ENCODE data around the gene LZIC. TPM values are rescaled to one million over a fixed set of nuclear protein-coding genes. Genes with fewer than 3 reads are reported as not detected.
A peak's percentile ranks its signal among the peaks of the same experiment; 100 is the strongest.

LZIC gene
- total and polyA plus RNA-seq, 9 of the 15 experiments (the other 6 are each of a cell fraction or from before 2014, with no cell fraction given) = 32.9 to 109 (median 61.7) TPM

DNA sequence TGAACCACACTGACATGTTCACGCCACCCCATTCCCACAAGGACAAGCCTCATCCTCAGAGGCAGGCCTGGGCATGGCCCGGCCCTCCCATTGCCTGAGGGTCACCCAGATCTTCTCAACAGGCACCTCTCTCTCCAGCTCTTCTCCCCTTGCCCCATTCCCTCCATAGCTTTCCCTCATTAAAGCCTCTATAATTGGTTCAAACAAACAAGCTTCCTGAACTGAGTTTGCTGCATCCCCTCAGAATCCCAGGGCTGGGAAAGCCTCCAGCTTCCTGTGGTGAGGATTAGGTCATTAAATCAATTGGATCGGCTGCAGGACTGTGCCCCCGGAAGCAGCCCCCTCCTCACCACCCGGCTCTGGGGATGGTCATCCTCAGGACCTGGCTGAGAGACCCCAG is 52.0 kb downstream of the LZIC start:
- no peaks in the 10 kb centered on the region for H3K79me2 ChIP-seq (ENCODE audit: control insufficient read depth, insufficient read depth, low read length)
- H3K9me3 ChIP-seq (replicated peaks; ENCODE audit: control insufficient read depth, insufficient read depth, low read depth, low read length) = no peaks in the 10 kb centered on the region
- 52% methylated on average over 5 of the region's 5 CpGs for WGBS (ENCODE audit: insufficient coverage, low coverage, missing lambda C conversion rate)
- ChIA-PET CTCF (ENCODE audit: low intra/inter-chr PET ratio) (interaction anchor here (0.6 kb wide), 1 partner anchor 448 kb away, joined by 3 read pairs; no protein-coding TSS in a partner anchor), POLR2A (interaction anchor here (0.6 to 1.5 kb wide), 2 partner anchors 14 to 518 kb away, joined by 3 to 4 read pairs; no protein-coding TSS in a partner anchor)
- in situ Hi-C loops (cut with MboI) (no loop called here), intact Hi-C loops (cut with micrococcal nuclease) (no loop called here)
- BruUV-seq (replicated peaks) = no TSS peak
- FAIRE-seq (no peak), DNase-seq (ENCODE audit: extremely low read depth in 1 of 4, low spot score in 3 of 4) (no peak), ATAC-seq (no peak)
- no peak overlapping the region for H3K4me3 ChIP-seq
- peaks cover 3% of the 10 kb centered on the region for H3K9me1 ChIP-seq (ENCODE audit: control insufficient read depth, insufficient read depth, low read length)
- no peak overlapping the region for H3K27ac ChIP-seq (ENCODE audit: extremely low read depth, low read depth, low read length)
- no peak overlapping the region for H2AFZ ChIP-seq (ENCODE audit: low read depth, low read length)
- H3K4me2 ChIP-seq (ENCODE audit: insufficient read depth, low read length) = no peak overlapping the region
- no peaks in the 10 kb centered on the region for H3K27me3 ChIP-seq (ENCODE audit: control insufficient read depth in 2 of 2, insufficient read depth in 2 of 2, low read length in 2 of 2)
- TF ChIP-seq ZNF408 (CRISPR knock-in tag; IDR thresholded peaks at IDR 0.05; ENCODE audit: low read depth) (no peak), NCOA4 (IDR thresholded peaks at IDR 0.05; ENCODE audit: partially characterized antibody) (no peak), FOXK1 (CRISPR knock-in tag; IDR thresholded peaks at IDR 0.05; ENCODE audit: borderline replicate concordance) (no peak), SMARCE1 (IDR thresholded peaks at IDR 0.05) (no peak), ZNF324 (CRISPR knock-in tag; IDR thresholded peaks at IDR 0.05) (no peak), NFE2L1 (tag; IDR thresholded peaks at IDR 0.05; ENCODE audit: borderline replicate concordance, low read depth) (no peak), ZNF449 (CRISPR knock-in tag; IDR thresholded peaks at IDR 0.05) (no peak), KDM1A (IDR thresholded peaks at IDR 0.05) (no peak), SETDB1 (IDR thresholded peaks at IDR 0.05; ENCODE audit: low read length) (no peak), MAFF (IDR thresholded peaks at IDR 0.05; ENCODE audit: low read length) (no peak), ZNF24 (IDR thresholded peaks at IDR 0.05) (no peak)
- TF ChIP-seq, protein P1, sequence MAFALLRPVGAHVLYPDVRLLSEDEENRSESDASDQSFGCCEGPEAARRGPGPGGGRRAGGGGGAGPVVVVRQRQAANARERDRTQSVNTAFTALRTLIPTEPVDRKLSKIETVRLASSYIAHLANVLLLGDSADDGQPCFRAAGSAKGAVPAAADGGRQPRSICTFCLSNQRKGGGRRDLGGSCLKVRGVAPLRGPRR (CRISPR knock-in tag; IDR thresholded peaks at IDR 0.05) = no peak
- TF ChIP-seq, protein P2, sequence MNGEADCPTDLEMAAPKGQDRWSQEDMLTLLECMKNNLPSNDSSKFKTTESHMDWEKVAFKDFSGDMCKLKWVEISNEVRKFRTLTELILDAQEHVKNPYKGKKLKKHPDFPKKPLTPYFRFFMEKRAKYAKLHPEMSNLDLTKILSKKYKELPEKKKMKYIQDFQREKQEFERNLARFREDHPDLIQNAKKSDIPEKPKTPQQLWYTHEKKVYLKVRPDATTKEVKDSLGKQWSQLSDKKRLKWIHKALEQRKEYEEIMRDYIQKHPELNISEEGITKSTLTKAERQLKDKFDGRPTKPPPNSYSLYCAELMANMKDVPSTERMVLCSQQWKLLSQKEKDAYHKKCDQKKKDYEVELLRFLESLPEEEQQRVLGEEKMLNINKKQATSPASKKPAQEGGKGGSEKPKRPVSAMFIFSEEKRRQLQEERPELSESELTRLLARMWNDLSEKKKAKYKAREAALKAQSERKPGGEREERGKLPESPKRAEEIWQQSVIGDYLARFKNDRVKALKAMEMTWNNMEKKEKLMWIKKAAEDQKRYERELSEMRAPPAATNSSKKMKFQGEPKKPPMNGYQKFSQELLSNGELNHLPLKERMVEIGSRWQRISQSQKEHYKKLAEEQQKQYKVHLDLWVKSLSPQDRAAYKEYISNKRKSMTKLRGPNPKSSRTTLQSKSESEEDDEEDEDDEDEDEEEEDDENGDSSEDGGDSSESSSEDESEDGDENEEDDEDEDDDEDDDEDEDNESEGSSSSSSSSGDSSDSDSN (IDR thresholded peaks at IDR 0.05; ENCODE audit: borderline replicate concordance in 1 of 2, low read depth in 2 of 2, low read length in 2 of 2) = no peak
- TF ChIP-seq, protein P3, sequence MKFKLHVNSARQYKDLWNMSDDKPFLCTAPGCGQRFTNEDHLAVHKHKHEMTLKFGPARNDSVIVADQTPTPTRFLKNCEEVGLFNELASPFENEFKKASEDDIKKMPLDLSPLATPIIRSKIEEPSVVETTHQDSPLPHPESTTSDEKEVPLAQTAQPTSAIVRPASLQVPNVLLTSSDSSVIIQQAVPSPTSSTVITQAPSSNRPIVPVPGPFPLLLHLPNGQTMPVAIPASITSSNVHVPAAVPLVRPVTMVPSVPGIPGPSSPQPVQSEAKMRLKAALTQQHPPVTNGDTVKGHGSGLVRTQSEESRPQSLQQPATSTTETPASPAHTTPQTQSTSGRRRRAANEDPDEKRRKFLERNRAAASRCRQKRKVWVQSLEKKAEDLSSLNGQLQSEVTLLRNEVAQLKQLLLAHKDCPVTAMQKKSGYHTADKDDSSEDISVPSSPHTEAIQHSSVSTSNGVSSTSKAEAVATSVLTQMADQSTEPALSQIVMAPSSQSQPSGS (CRISPR knock-in tag; IDR thresholded peaks at IDR 0.05) = no peak
- H3K36me3 ChIP-seq (ENCODE audit: control insufficient read depth, insufficient read depth, low read length) = no peaks in the 10 kb centered on the region
- peaks cover 9% of the 10 kb centered on the region; the same call in 1 of the 2 replicates for H4K20me1 ChIP-seq (replicated peaks; ENCODE audit: control insufficient read depth, insufficient read depth, low read length)
- H3K4me1 ChIP-seq (replicated peaks in 1 of 2; ENCODE audit: control insufficient read depth in 2 of 2, insufficient read depth in 2 of 2, low read length in 2 of 2) = peaks cover 0 to 10% of the 10 kb centered on the region in 2 experiments; a peak in 3 of 5 replicates
- H3K9ac ChIP-seq (ENCODE audit: insufficient read depth in 1 of 2, low read depth in 2 of 2, low read length in 2 of 2) = peak overlapping the region in 1 of 2 experiments; percentile 64; a peak in 1 of 4 replicates

Data from K562 (cell line).